IPS-18c (cell line): ENCODE measurements around the gene ACP7.

Experiments
- H3K4me3 ChIP-seq: 2 replicates; pipeline ENCODE4 v1.7.0; 2013; ENCODE audit warnings: low read depth, mild to moderate bottlenecking, low read length, moderate library complexity; ENCODE audit not compliant: insufficient read depth
- H3K9me3 ChIP-seq: one replicate; pipeline ENCODE4 v1.6.1; 2013; ENCODE audit warnings: mild to moderate bottlenecking, low read length, moderate library complexity; ENCODE audit not compliant: control insufficient read depth, insufficient read depth

ACP7 gene

GRCh38 chr19:39122934-39123731 lies 39.0 kb downstream of the ACP7 start:
- Histone ChIP-seq H3K9me3 (no peaks in the 10 kb centered on the region), H3K4me3 (no peak overlapping the region)

GRCh38 chr19:39124136-39124764 lies 40.1 kb downstream of the ACP7 start:
- H3K4me3 ChIP-seq, result no peak overlapping the region

GRCh38 chr19:39125199-39125553 lies 41.0 kb downstream of the ACP7 start:
- no peak overlapping the region for H3K4me3 ChIP-seq

More at GRCh38 chr19:39124136-39124764, 40.1 kb downstream of the ACP7 start:
- H3K9me3 ChIP-seq, result no peaks in the 10 kb centered on the region

GRCh38 chr19:39125554-39126311 lies 41.6 kb downstream of the ACP7 start, which contains the start of gene PAK4:
Gene PAK4 (plus strand): TSS chr19:39125786. CDS start chr19:39169554, 43,768 bp downstream.
- H3K4me3 ChIP-seq, result peak within 1 kb of the TSS; percentile 94
- H3K9me3 ChIP-seq, result no peaks in the 10 kb centered on the region

More at GRCh38 chr19:39125199-39125553, 41.0 kb downstream of the ACP7 start:
- no peaks in the 10 kb centered on the region for H3K9me3 ChIP-seq

- H3K9me3 ChIP-seq, result no peaks in the 10 kb centered on the region
- peak overlapping the region; percentile 94 for H3K4me3 ChIP-seq
Observed at GRCh38 chr19:39126312-39127187, 42.4 kb downstream of the ACP7 start.

GRCh38 chr19:39127812-39128515 lies 43.8 kb downstream of the ACP7 start:
- Histone ChIP-seq H3K9me3 (no peaks in the 10 kb centered on the region), H3K4me3 (no peak overlapping the region)

- H3K9me3 ChIP-seq, result no peaks in the 10 kb centered on the region
- no peak overlapping the region for H3K4me3 ChIP-seq
Observed at GRCh38 chr19:39128516-39129079, 44.4 kb downstream of the ACP7 start.

GRCh38 chr19:39129116-39129515 lies 44.9 kb downstream of the ACP7 start:
- Histone ChIP-seq H3K9me3 (no peaks in the 10 kb centered on the region), H3K4me3 (no peak overlapping the region)

GRCh38 chr19:39130337-39131254 lies 46.4 kb downstream of the ACP7 start:
- H3K4me3 ChIP-seq, result no peak overlapping the region
- H3K9me3 ChIP-seq, result no peaks in the 10 kb centered on the region

- Histone ChIP-seq H3K4me3 (no peak overlapping the region), H3K9me3 (no peaks in the 10 kb centered on the region)
Observed at GRCh38 chr19:39131255-39131755, 47.1 kb downstream of the ACP7 start.

- no peaks in the 10 kb centered on the region for H3K9me3 ChIP-seq
- H3K4me3 ChIP-seq, result no peak overlapping the region
Observed at GRCh38 chr19:39132344-39132969, 48.3 kb downstream of the ACP7 start.

GRCh38 chr19:39133431-39134270 lies 49.5 kb downstream of the ACP7 start:
- H3K4me3 ChIP-seq, result peak overlapping the region; percentile 20; the same call in 1 of the 2 replicates
- no peaks in the 10 kb centered on the region for H3K9me3 ChIP-seq

- H3K4me3 ChIP-seq, result no peak overlapping the region
- no peaks in the 10 kb centered on the region for H3K9me3 ChIP-seq
Observed at GRCh38 chr19:39135701-39136100, 51.5 kb downstream of the ACP7 start.
